KMS-11 (cell line): ENCODE measurements around the gene BEND5.

ENCODE experiments used
- H2AFZ ChIP-seq: fragments of 200-600 bp; sonication (generic); 2 replicates; pipeline ENCODE4 v1.6.1; 2016; ENCODE audit warnings: antibody characterized with exemption, mixed run types, low read depth
- H3K27ac ChIP-seq: fragments of 200-600 bp; sonication (generic); 2 replicates; pipeline ENCODE4 v1.6.1; 2016; ENCODE audit warnings: mild to moderate bottlenecking, mixed run types
- H3K27me3 ChIP-seq: fragments of 200-600 bp; sonication (generic); 2 replicates; pipeline ENCODE4 v1.6.1; 2017; ENCODE audit warnings: mild to moderate bottlenecking, low read depth, mixed run types, moderate library complexity; ENCODE audit not compliant: insufficient read depth
- H3K36me3 ChIP-seq: fragments of 200-600 bp; sonication (generic); 2 replicates; pipeline ENCODE4 v1.6.1; 2017; ENCODE audit warnings: mild to moderate bottlenecking, mixed run types; ENCODE audit not compliant: insufficient read depth
- H3K4me1 ChIP-seq: fragments of 200-600 bp; sonication (generic); 2 replicates; pipeline ENCODE4 v1.6.1; 2016; ENCODE audit warnings: mild to moderate bottlenecking, low read depth, mixed run types; ENCODE audit not compliant: poor library complexity, severe bottlenecking
- H3K4me2 ChIP-seq: fragments of 200-600 bp; sonication (generic); 2 replicates; pipeline ENCODE4 v1.7.0; 2016; ENCODE audit warnings: mild to moderate bottlenecking, mixed run types
- H3K4me3 ChIP-seq: fragments of 200-600 bp; sonication (generic); IDR thresholded peaks from 2 replicates; pipeline ENCODE4 v1.6.1; 2017; ENCODE audit warnings: low read depth, low read length, mixed read lengths; ENCODE audit not compliant: insufficient read depth
- H3K79me2 ChIP-seq: fragments of 200-600 bp; sonication (generic); 2 replicates; pipeline ENCODE4 v1.6.1; 2016; ENCODE audit warnings: low read depth, mixed run types; ENCODE audit not compliant: insufficient read depth
- H3K9ac ChIP-seq: fragments of 200-600 bp; sonication (generic); 2 replicates; pipeline ENCODE4 v1.6.1; 2016; ENCODE audit warnings: mild to moderate bottlenecking, mixed run types
- H4K20me1 ChIP-seq: fragments of 200-600 bp; sonication (generic); 2 replicates; pipeline ENCODE4 v1.6.1; 2016; ENCODE audit warnings: mild to moderate bottlenecking, mixed run types; ENCODE audit not compliant: insufficient read depth
- TF ChIP-seq, protein P1 (sequence below): fragments of 200-600 bp; sonication (generic); conservative IDR thresholded peaks from 2 replicates; pipeline ENCODE4 v1.6.1; 2017; ENCODE audit warnings: low read depth, mild to moderate bottlenecking, antibody characterized with exemption, low read length, moderate library complexity, mixed read lengths

Gene BEND5

DNA sequence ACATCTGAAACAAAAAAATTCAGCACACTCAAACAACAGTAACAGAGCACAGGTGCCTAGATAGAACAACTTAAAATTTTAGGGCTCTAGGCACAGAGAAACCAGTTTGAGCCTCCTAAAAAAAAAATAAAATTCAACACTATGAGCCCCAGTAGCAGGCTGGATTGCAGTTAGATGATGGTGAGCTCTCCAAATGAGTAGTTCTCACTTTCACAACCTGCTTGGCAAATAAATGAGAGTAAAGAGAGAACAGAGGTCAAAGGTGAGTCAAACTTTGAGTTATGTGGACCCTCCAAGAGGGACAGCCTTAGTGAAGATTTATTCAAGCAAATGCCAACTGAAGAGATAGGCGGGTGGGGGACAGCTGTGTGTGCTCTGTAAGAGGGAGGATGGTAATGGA lies 3.6 kb downstream of the BEND5 start:
- TF ChIP-seq, protein P1, sequence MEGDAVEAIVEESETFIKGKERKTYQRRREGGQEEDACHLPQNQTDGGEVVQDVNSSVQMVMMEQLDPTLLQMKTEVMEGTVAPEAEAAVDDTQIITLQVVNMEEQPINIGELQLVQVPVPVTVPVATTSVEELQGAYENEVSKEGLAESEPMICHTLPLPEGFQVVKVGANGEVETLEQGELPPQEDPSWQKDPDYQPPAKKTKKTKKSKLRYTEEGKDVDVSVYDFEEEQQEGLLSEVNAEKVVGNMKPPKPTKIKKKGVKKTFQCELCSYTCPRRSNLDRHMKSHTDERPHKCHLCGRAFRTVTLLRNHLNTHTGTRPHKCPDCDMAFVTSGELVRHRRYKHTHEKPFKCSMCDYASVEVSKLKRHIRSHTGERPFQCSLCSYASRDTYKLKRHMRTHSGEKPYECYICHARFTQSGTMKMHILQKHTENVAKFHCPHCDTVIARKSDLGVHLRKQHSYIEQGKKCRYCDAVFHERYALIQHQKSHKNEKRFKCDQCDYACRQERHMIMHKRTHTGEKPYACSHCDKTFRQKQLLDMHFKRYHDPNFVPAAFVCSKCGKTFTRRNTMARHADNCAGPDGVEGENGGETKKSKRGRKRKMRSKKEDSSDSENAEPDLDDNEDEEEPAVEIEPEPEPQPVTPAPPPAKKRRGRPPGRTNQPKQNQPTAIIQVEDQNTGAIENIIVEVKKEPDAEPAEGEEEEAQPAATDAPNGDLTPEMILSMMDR, result no peak
- H3K4me1 ChIP-seq, result no peaks in the 10 kb centered on the region
- H3K36me3 ChIP-seq, result no peaks in the 10 kb centered on the region
- H3K79me2 ChIP-seq, result no peaks in the 10 kb centered on the region
- no peak overlapping the region for H3K27ac ChIP-seq
- no peak overlapping the region for H3K9ac ChIP-seq
- no peaks in the 10 kb centered on the region for H4K20me1 ChIP-seq
- no peak overlapping the region for H2AFZ ChIP-seq
- no peak overlapping the region for H3K4me3 ChIP-seq
- no peak overlapping the region for H3K4me2 ChIP-seq
- H3K27me3 ChIP-seq, result no peaks in the 10 kb centered on the region

DNA sequence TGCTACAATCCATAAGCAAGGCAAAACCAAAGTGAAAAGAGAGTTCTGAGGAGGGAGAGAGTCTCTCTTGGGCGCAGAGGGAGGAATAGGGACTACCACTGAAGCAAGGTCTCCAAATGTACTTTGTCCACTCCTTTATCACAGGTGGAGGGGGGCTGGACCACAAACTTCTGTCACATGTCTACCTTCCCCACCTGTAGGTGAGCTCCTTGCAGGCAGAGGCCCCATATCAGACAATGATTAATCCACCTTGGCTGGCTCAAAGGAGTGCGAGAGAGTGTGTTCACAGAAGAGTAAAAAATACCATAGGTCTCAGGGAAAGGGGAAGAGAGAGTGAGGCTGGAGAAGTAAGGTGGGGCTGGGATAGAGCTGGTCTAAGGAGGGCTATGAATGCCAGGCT lies 4.5 kb downstream of the BEND5 start:
- H3K27ac ChIP-seq, result no peak overlapping the region
- H3K27me3 ChIP-seq, result no peaks in the 10 kb centered on the region
- no peak overlapping the region for H3K4me2 ChIP-seq
- no peaks in the 10 kb centered on the region for H3K79me2 ChIP-seq
- H3K9ac ChIP-seq, result no peak overlapping the region
- no peaks in the 10 kb centered on the region for H3K36me3 ChIP-seq
- no peaks in the 10 kb centered on the region for H4K20me1 ChIP-seq
- TF ChIP-seq, protein P1, result no peak
- no peak overlapping the region for H3K4me3 ChIP-seq
- H2AFZ ChIP-seq, result no peak overlapping the region
- H3K4me1 ChIP-seq, result no peaks in the 10 kb centered on the region

DNA sequence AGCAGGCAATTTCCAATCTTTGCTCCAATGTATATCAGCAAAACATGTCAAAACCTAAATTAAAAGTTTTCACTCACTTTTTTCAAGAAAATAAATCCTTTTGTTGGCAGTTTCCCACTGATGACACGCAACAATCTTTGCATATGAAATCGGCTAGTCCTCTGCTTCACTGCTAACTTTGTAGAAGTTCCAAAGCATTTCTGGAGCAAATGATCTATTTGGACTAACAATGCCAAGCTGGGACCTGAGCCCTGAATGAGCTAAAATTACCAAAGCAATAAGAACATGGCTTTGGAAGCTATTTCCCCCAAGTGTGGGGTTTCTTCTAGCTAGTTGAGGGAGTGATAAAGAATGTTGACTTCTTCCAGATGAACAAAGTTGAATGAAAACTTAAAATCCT lies 5.1 kb downstream of the BEND5 start:
- H3K27ac ChIP-seq, result no peak overlapping the region
- H4K20me1 ChIP-seq, result no peaks in the 10 kb centered on the region
- H3K4me1 ChIP-seq, result no peaks in the 10 kb centered on the region
- TF ChIP-seq, protein P1, result no peak
- H3K27me3 ChIP-seq, result no peaks in the 10 kb centered on the region
- H3K4me2 ChIP-seq, result no peak overlapping the region
- no peak overlapping the region for H3K4me3 ChIP-seq
- H2AFZ ChIP-seq, result no peak overlapping the region
- no peak overlapping the region for H3K9ac ChIP-seq
- H3K79me2 ChIP-seq, result no peaks in the 10 kb centered on the region
- no peaks in the 10 kb centered on the region for H3K36me3 ChIP-seq

DNA sequence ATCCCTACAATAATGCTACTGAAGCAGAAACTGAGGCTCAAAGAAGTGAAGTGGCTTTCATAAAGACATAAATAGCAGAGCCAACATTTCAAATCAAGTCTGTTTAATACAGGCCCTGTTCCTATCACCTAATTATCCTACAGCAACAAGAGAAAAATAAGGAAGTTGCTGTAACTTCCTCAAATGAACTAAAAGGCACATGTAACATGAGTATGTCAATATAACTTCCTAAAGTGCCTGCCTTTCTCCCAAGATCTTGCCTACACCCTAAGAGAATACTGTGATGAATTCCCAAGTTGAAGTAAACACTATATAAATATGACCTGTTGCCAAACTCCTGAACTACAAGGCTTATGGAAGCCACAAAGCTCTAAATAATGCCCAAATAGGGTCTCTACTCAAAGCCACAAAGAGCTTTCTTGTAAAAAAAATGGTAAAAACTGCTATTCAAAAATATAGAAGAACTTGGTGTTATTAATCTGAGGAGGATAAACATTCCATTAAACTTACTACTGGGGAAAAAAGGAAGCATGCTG lies 8.6 kb downstream of the BEND5 start:
- Histone ChIP-seq H3K36me3 (no peaks in the 10 kb centered on the region), H3K9ac (no peak overlapping the region), H2AFZ (no peak overlapping the region), H3K27me3 (no peaks in the 10 kb centered on the region), H3K4me3 (no peak overlapping the region), H3K79me2 (no peaks in the 10 kb centered on the region), H3K27ac (no peak overlapping the region), H4K20me1 (no peaks in the 10 kb centered on the region), H3K4me1 (no peaks in the 10 kb centered on the region), H3K4me2 (no peak overlapping the region)
- TF ChIP-seq, protein P1, result no peak
